ENCODE results near the gene B3GALNT2.

Gene B3GALNT2

DNA sequence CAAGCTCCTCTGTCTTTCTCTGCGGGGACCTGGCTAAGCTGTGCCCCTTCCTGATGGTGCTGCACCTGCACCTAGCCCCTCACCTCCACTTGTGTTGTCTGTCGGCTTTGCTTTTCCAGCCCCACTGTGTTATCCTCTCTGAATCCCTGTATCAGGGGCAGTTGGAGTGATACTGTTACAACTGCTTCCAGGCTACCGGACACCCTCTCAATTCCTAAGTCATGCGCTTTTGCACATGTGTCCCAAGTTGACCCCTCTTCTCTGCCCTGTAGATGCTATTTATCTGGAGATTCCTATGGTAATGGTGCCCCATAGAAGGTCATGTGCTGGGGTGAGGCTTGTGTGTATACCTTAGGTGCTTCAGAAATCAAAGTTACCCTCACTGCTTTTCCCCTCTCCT is 78.1 kb downstream of the B3GALNT2 start:
- DNase-seq: no peak
- no peak overlapping the region for H3K4me2 ChIP-seq (ENCODE audit: low read length, poor library complexity, severe bottlenecking)
- H2BK5ac ChIP-seq (ENCODE audit: low read depth, low read length, poor library complexity, severe bottlenecking): no peak overlapping the region
- no peak overlapping the region for H4K8ac ChIP-seq (ENCODE audit: low read length)
- H3K27ac ChIP-seq (ENCODE audit: low read length, poor library complexity, severe bottlenecking): no peak overlapping the region
- H2AK5ac ChIP-seq (ENCODE audit: low read length, severe bottlenecking): no peak overlapping the region
- no peak overlapping the region for H4K91ac ChIP-seq (ENCODE audit: low read length)
- no peak overlapping the region for H2AFZ ChIP-seq (ENCODE audit: low read depth, low read length)
- no peak overlapping the region for H3K9ac ChIP-seq (ENCODE audit: low read length)
- H3K4me1 ChIP-seq (ENCODE audit: control insufficient read depth, insufficient read depth, low read depth, low read length): peaks cover 7% of the 10 kb centered on the region
- H3K23ac ChIP-seq (ENCODE audit: low read length in 2 of 2): no peak overlapping the region
- WGBS: 99% methylated on average over 3 of the region's 4 CpGs
- no peak overlapping the region for H2BK12ac ChIP-seq (ENCODE audit: low read length in 2 of 2)
- no peak overlapping the region for H3K18ac ChIP-seq (ENCODE audit: low read depth in 1 of 2, low read length in 2 of 2)
- no peak overlapping the region for H2BK120ac ChIP-seq (ENCODE audit: low read depth, low read length)
- H3K79me1 ChIP-seq (replicated peaks; ENCODE audit: low read length, poor library complexity, severe bottlenecking): peaks cover 42% of the 10 kb centered on the region
- H3K9me3 ChIP-seq (ENCODE audit: control insufficient read depth, low read length): no peaks in the 10 kb centered on the region
- no peak overlapping the region for H2BK15ac ChIP-seq (ENCODE audit: low read depth, poor library complexity, severe bottlenecking)
- peaks cover 8 to 11% of the 10 kb centered on the region in 2 experiments for H3K36me3 ChIP-seq (ENCODE audit: control insufficient read depth in 1 of 2, insufficient read depth in 2 of 2, low read depth in 1 of 2, low read length in 2 of 2)
- H3K4ac ChIP-seq (ENCODE audit: low read depth in 1 of 2, low read length in 2 of 2): no peak overlapping the region
- H3K27me3 ChIP-seq (ENCODE audit: control insufficient read depth in 1 of 2, insufficient read depth in 1 of 2, low read length in 2 of 2): no peaks in the 10 kb centered on the region
- H3K4me3 ChIP-seq (ENCODE audit: insufficient read depth in 1 of 2, low read depth in 1 of 2, low read length in 2 of 2): no peak overlapping the region
- no peak overlapping the region for H3K14ac ChIP-seq (ENCODE audit: low read length in 2 of 2)

DNA sequence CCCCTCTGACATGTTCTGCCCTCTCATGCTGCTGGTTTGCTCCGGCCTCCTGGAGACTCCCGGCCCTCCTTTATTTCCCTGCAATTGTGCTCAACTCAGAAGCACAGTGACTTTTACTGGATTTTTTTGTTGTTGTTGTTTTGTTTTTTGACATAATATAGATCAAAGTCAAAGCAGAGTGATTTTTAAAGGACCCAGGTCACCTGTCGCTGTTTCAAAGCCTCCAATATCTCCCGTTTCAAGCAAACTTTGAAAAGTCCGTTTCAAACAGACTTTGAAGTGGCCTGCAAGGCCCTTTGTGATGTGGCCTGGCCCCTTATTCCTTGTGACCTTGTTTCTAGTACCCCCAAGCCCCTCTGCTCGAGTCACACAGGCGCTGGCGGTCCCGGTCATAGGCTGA is 78.9 kb downstream of the B3GALNT2 start:
- H2AFZ ChIP-seq (ENCODE audit: low read depth, low read length): no peak overlapping the region
- no peak overlapping the region for H2BK15ac ChIP-seq (ENCODE audit: low read depth, poor library complexity, severe bottlenecking)
- no peak overlapping the region for H4K91ac ChIP-seq (ENCODE audit: low read length)
- peaks cover 45% of the 10 kb centered on the region for H3K79me1 ChIP-seq (replicated peaks; ENCODE audit: low read length, poor library complexity, severe bottlenecking)
- peaks cover 8 to 11% of the 10 kb centered on the region in 2 experiments for H3K36me3 ChIP-seq (ENCODE audit: control insufficient read depth in 1 of 2, insufficient read depth in 2 of 2, low read depth in 1 of 2, low read length in 2 of 2)
- no peak overlapping the region for H2AK5ac ChIP-seq (ENCODE audit: low read length, severe bottlenecking)
- no peaks in the 10 kb centered on the region for H3K27me3 ChIP-seq (ENCODE audit: control insufficient read depth in 1 of 2, insufficient read depth in 1 of 2, low read length in 2 of 2)
- H3K4me1 ChIP-seq (ENCODE audit: control insufficient read depth, insufficient read depth, low read depth, low read length): peaks cover 7% of the 10 kb centered on the region
- H3K23ac ChIP-seq (ENCODE audit: low read length in 2 of 2): no peak overlapping the region
- H4K8ac ChIP-seq (ENCODE audit: low read length): no peak overlapping the region
- H3K9ac ChIP-seq (ENCODE audit: low read length): no peak overlapping the region
- 97% methylated on average over 9 of the region's 9 CpGs for WGBS
- no peaks in the 10 kb centered on the region for H3K9me3 ChIP-seq (ENCODE audit: control insufficient read depth, low read length)
- H3K27ac ChIP-seq (ENCODE audit: low read length, poor library complexity, severe bottlenecking): no peak overlapping the region
- H2BK5ac ChIP-seq (ENCODE audit: low read depth, low read length, poor library complexity, severe bottlenecking): no peak overlapping the region
- DNase-seq: no peak
- H3K4me3 ChIP-seq (ENCODE audit: insufficient read depth in 1 of 2, low read depth in 1 of 2, low read length in 2 of 2): no peak overlapping the region
- no peak overlapping the region for H3K18ac ChIP-seq (ENCODE audit: low read depth in 1 of 2, low read length in 2 of 2)
- no peak overlapping the region for H3K4ac ChIP-seq (ENCODE audit: low read depth in 1 of 2, low read length in 2 of 2)
- no peak overlapping the region for H2BK120ac ChIP-seq (ENCODE audit: low read depth, low read length)
- H3K4me2 ChIP-seq (ENCODE audit: low read length, poor library complexity, severe bottlenecking): no peak overlapping the region
- no peak overlapping the region for H3K14ac ChIP-seq (ENCODE audit: low read length in 2 of 2)
- H2BK12ac ChIP-seq (ENCODE audit: low read length in 2 of 2): no peak overlapping the region

DNA sequence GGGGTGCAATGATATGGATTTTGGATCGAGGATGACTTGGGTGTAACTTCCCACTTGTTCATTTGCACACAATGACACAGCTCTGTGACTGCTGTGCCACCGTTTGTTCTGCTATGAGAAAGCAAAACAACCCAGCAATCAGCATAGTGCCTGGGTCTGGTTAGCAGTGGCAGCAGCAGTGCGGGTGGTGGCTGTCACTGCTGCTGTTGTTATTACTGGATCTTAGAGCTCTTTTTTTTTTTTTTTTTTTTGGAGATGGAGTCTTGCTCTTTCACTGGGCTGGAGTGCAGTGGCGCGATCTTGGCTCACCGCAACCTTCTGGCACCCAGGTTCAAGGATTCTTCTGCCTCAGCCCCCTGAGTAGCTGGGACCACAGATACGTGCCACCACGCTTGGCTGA is 80.2 kb downstream of the B3GALNT2 start:
- Histone ChIP-seq H2AFZ (ENCODE audit: low read depth, low read length) (no peak overlapping the region), H3K18ac (ENCODE audit: low read depth in 1 of 2, low read length in 2 of 2) (no peak overlapping the region), H2BK5ac (ENCODE audit: low read depth, low read length, poor library complexity, severe bottlenecking) (no peak overlapping the region), H2BK120ac (ENCODE audit: low read depth, low read length) (no peak overlapping the region), H3K14ac (ENCODE audit: low read length in 2 of 2) (no peak overlapping the region), H3K4me2 (ENCODE audit: low read length, poor library complexity, severe bottlenecking) (no peak overlapping the region), H3K36me3 (ENCODE audit: control insufficient read depth in 1 of 2, insufficient read depth in 2 of 2, low read depth in 1 of 2, low read length in 2 of 2) (peaks cover 12 to 15% of the 10 kb centered on the region in 2 experiments), H3K9ac (ENCODE audit: low read length) (no peak overlapping the region), H4K91ac (ENCODE audit: low read length) (no peak overlapping the region), H4K8ac (ENCODE audit: low read length) (no peak overlapping the region), H3K4me3 (ENCODE audit: insufficient read depth in 1 of 2, low read depth in 1 of 2, low read length in 2 of 2) (no peak overlapping the region), H3K27ac (ENCODE audit: low read length, poor library complexity, severe bottlenecking) (no peak overlapping the region), H3K9me3 (ENCODE audit: control insufficient read depth, low read length) (no peaks in the 10 kb centered on the region), H3K27me3 (ENCODE audit: control insufficient read depth in 1 of 2, insufficient read depth in 1 of 2, low read length in 2 of 2) (no peaks in the 10 kb centered on the region), H3K23ac (ENCODE audit: low read length in 2 of 2) (no peak overlapping the region), H2AK5ac (ENCODE audit: low read length, severe bottlenecking) (no peak overlapping the region), H2BK12ac (ENCODE audit: low read length in 2 of 2) (no peak overlapping the region), H3K79me1 (replicated peaks; ENCODE audit: low read length, poor library complexity, severe bottlenecking) (peaks cover 46% of the 10 kb centered on the region), H2BK15ac (ENCODE audit: low read depth, poor library complexity, severe bottlenecking) (no peak overlapping the region), H3K4ac (ENCODE audit: low read depth in 1 of 2, low read length in 2 of 2) (no peak overlapping the region), H3K4me1 (ENCODE audit: control insufficient read depth, insufficient read depth, low read depth, low read length) (peaks cover 7% of the 10 kb centered on the region)
- DNase-seq: no peak
- whole genome bisulfite sequencing: 91% methylated on average over 6 of the region's 8 CpGs

DNA sequence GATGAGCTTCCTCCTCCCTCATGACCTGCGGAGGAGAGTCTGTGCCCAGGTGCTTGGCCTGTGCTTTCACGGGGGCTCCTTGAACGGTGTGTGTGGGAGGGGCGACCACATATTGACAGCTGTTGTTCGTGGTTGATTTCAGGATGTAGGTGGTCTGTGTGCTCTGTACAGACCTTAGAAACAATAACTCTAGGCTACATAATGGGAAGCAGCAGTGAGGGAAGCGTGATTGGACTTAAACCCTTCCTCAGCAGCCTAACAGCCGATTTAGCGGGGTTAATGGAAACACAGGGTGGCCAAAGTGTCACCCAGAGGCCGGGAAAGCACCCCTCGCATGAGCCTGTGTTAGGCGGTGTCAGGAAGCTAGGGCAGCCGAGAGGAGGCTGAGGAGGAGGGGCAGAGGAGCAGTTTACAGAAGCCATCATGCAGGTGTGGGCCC is 81.0 kb downstream of the B3GALNT2 start:
- Histone ChIP-seq H3K14ac (ENCODE audit: low read length in 2 of 2) (no peak overlapping the region), H3K36me3 (ENCODE audit: control insufficient read depth in 1 of 2, insufficient read depth in 2 of 2, low read depth in 1 of 2, low read length in 2 of 2) (peaks cover 15% of the 10 kb centered on the region in 2 experiments), H3K18ac (ENCODE audit: low read depth in 1 of 2, low read length in 2 of 2) (no peak overlapping the region), H3K27me3 (ENCODE audit: control insufficient read depth in 1 of 2, insufficient read depth in 1 of 2, low read length in 2 of 2) (no peaks in the 10 kb centered on the region), H3K23ac (ENCODE audit: low read length in 2 of 2) (no peak overlapping the region), H3K4me2 (ENCODE audit: low read length, poor library complexity, severe bottlenecking) (no peak overlapping the region), H2AK5ac (ENCODE audit: low read length, severe bottlenecking) (no peak overlapping the region), H3K9me3 (ENCODE audit: control insufficient read depth, low read length) (no peaks in the 10 kb centered on the region), H4K8ac (ENCODE audit: low read length) (peak overlapping the region; percentile 47), H2AFZ (ENCODE audit: low read depth, low read length) (no peak overlapping the region), H2BK120ac (ENCODE audit: low read depth, low read length) (no peak overlapping the region), H2BK15ac (ENCODE audit: low read depth, poor library complexity, severe bottlenecking) (no peak overlapping the region), H3K4me3 (ENCODE audit: insufficient read depth in 1 of 2, low read depth in 1 of 2, low read length in 2 of 2) (no peak overlapping the region), H2BK5ac (ENCODE audit: low read depth, low read length, poor library complexity, severe bottlenecking) (no peak overlapping the region), H4K91ac (ENCODE audit: low read length) (no peak overlapping the region), H3K79me1 (replicated peaks; ENCODE audit: low read length, poor library complexity, severe bottlenecking) (peaks cover 48% of the 10 kb centered on the region), H3K9ac (ENCODE audit: low read length) (no peak overlapping the region), H2BK12ac (ENCODE audit: low read length in 2 of 2) (no peak overlapping the region), H3K27ac (ENCODE audit: low read length, poor library complexity, severe bottlenecking) (no peak overlapping the region), H3K4me1 (ENCODE audit: control insufficient read depth, insufficient read depth, low read depth, low read length) (peaks cover 5% of the 10 kb centered on the region), H3K4ac (ENCODE audit: low read depth in 1 of 2, low read length in 2 of 2) (no peak overlapping the region)
- DNase-seq: no peak
- 80% methylated on average over 11 of the region's 12 CpGs for WGBS

Measured in mesenchymal stem cell (in vitro differentiated cells and primary cell).